Neural crest cell (in vitro differentiated cells): ENCODE results near the gene PDE8B. TPM values are rescaled to one million over a fixed set of nuclear protein-coding genes. Genes with fewer than 3 reads are reported as not detected.

ENCODE experiments used
- DNase-seq: peaks from one replicate; pipeline ENCODE4 v3.0.0; 2021; ENCODE audit warnings: low read depth, mixed read lengths, low spot score
- H3K27ac Mint-ChIP-seq: one replicate; pipeline ENCODE4 v1.8.0; 2021; ENCODE audit warnings: mild to moderate bottlenecking, mixed read lengths; ENCODE audit not compliant: unreplicated experiment
- H3K27me3 Mint-ChIP-seq: 2 replicates; pipeline ENCODE4 v1.8.0; 2021; ENCODE audit warnings: low read depth, mild to moderate bottlenecking, mixed read lengths
- H3K36me3 Mint-ChIP-seq: 2 replicates; pipeline ENCODE4 v1.8.0; 2021; ENCODE audit warnings: low read depth, mild to moderate bottlenecking, mixed read lengths
- H3K4me1 Mint-ChIP-seq: 2 replicates; pipeline ENCODE4 v1.8.0; 2021; ENCODE audit warnings: mixed read lengths
- H3K4me3 Mint-ChIP-seq: one replicate; pipeline ENCODE4 v1.8.0; 2021; ENCODE audit warnings: mild to moderate bottlenecking, mixed read lengths
- H3K9me3 Mint-ChIP-seq: 2 replicates; pipeline ENCODE4 v1.8.0; 2021; ENCODE audit warnings: mixed read lengths
- CTCF ChIP-seq: fragments of 200-600 bp; sonication (generic); conservative IDR thresholded peaks from 2 replicates; pipeline ENCODE4 v1.5.0; 2021; ENCODE audit warnings: antibody characterized with exemption, mild to moderate bottlenecking
- total RNA-seq: library from RNA; stranded (reverse); gene quantifications from 2 replicates; pipeline ENCODE4 v1.2.1, GENCODE V29; 2021

PDE8B gene
- total RNA-seq, 1 donor from 2014 or later, result 0.44 TPM

DNA sequence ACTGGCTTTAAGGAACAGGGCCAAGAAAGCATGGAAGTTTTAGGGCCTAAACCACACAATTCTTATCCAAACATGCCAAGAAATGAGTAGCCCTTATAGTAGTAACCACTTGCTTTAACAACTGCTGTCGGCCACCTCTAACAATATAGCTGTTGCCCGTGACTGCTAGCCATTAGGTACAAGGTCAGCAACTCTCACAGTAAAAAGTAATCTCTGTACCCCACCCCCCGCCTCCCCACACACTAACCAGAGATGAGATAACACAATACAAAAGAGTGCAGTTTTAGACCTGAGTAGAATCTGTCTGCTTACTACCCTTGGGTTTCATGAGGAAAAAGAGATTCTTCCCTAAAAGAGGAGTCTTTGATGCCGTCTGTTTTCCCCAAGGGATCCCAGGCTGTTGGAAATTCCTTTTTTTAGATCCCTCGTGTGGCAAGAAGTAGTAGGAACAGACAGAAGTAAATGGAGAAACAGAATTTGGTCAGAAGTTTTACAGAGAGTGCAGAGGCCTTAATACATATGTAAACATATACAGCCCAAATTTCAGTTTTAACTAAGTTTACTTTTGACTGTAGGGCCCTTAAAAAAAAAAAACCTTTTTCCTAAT is 187.3 kb downstream of the PDE8B start:
- no peaks in the 10 kb centered on the region for H3K4me1 Mint-ChIP-seq
- no peaks in the 10 kb centered on the region for H3K36me3 Mint-ChIP-seq
- no peaks in the 10 kb centered on the region for H3K9me3 Mint-ChIP-seq
- H3K4me3 Mint-ChIP-seq, result no peak overlapping the region
- no peak for TF ChIP-seq CTCF
- no peak for DNase-seq
- no peaks in the 10 kb centered on the region for H3K27me3 Mint-ChIP-seq
- H3K27ac Mint-ChIP-seq, result no peak overlapping the region

GRCh38 chr5:77398458-77398857 is 188.0 kb downstream of the PDE8B start:
- Mint-ChIP-seq H3K27ac (no peak overlapping the region), H3K27me3 (no peaks in the 10 kb centered on the region), H3K9me3 (no peaks in the 10 kb centered on the region), H3K4me1 (no peaks in the 10 kb centered on the region), H3K4me3 (no peak overlapping the region), H3K36me3 (no peaks in the 10 kb centered on the region)
- TF ChIP-seq CTCF, result no peak
- no peak for DNase-seq

DNA sequence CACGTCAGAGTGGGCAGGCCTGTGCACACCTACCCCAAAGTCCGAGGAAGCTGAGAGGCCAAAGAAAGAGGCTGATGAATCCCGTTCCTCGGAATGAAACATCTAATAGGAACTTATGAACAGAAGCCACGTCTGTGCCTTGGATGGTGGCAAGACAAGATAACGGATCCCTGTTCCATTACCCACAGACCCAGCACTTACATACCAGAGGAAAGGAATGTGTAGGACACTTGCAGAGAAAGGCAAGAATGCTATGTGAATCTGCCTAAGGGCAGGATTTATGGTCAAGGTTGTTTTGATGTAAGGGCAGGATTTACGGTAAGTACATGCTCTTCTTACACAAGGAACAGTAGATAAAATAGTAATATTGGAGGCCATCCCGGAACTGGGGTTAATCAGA is 188.4 kb downstream of the PDE8B start:
- no peak for TF ChIP-seq CTCF
- no peaks in the 10 kb centered on the region for H3K27me3 Mint-ChIP-seq
- H3K36me3 Mint-ChIP-seq, result no peaks in the 10 kb centered on the region
- H3K27ac Mint-ChIP-seq, result peak overlapping the region; percentile 19
- H3K9me3 Mint-ChIP-seq, result no peaks in the 10 kb centered on the region
- no peak overlapping the region for H3K4me3 Mint-ChIP-seq
- DNase-seq, result no peak
- no peaks in the 10 kb centered on the region for H3K4me1 Mint-ChIP-seq

GRCh38 chr5:77400645-77401044 is 190.2 kb downstream of the PDE8B start:
- Mint-ChIP-seq H3K36me3 (no peaks in the 10 kb centered on the region), H3K27ac (no peak overlapping the region), H3K27me3 (no peaks in the 10 kb centered on the region), H3K4me1 (no peaks in the 10 kb centered on the region), H3K4me3 (no peak overlapping the region), H3K9me3 (no peaks in the 10 kb centered on the region)
- TF ChIP-seq CTCF, result no peak
- no peak for DNase-seq

DNA sequence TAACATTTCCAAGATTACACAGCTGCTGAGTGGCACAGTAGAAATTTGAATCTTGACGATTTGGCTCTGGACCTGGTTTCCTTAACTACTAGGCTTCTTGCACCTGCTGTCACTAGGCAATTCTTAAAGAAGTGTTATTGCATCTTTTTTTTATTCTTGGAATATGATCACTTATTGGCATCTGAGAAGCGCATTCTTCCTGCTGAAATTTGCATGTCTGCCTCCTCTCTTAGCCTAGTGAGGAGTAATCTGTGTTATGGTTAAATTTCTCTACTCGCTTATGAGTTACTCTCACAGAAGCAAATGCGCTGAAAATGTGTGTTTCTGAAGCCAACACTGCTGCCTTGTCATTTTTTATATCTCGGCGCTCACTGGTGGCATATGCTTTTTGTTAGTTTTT is 192.3 kb downstream of the PDE8B start:
- no peak overlapping the region for H3K27ac Mint-ChIP-seq
- no peaks in the 10 kb centered on the region for H3K4me1 Mint-ChIP-seq
- no peak overlapping the region for H3K4me3 Mint-ChIP-seq
- H3K36me3 Mint-ChIP-seq, result no peaks in the 10 kb centered on the region
- TF ChIP-seq CTCF, result no peak
- DNase-seq, result no peak
- H3K9me3 Mint-ChIP-seq, result no peaks in the 10 kb centered on the region
- no peaks in the 10 kb centered on the region for H3K27me3 Mint-ChIP-seq
